Measurements from ENCODE around the gene TRABD.

GRCh38 chr22:50210378-50211139 is 24.8 kb downstream of the TRABD start:
- no peak for TF ChIP-seq CTCF (IDR thresholded peaks at IDR 0.05)
- TF ChIP-seq EP300 (IDR thresholded peaks at IDR 0.05): no peak
- TF ChIP-seq POLR2AphosphoS5 (IDR thresholded peaks at IDR 0.05): no peak
- no peak for TF ChIP-seq POLR2A (IDR thresholded peaks at IDR 0.05)

Measured in sigmoid colon (tissue), 4 donors.